Adrenal gland (tissue), 5 donors: ENCODE measurements around the gene CIPC.

ENCODE experiments used
- POLR2A ChIP-seq, 2 donors: fragments of 450-650 bp; IDR thresholded peaks; one replicate each; pipeline ENCODE4 v1.6.1; 2017; ENCODE audit warnings: antibody characterized with exemption in 2 of 2, mild to moderate bottlenecking in 2 of 2, moderate library complexity in 1 of 2
- TF ChIP-seq, protein P1 (sequence below), 6 experiments: fragments of 450-650 bp in 4 of 6; fragments of 200-600 bp in 2 of 6; sonication (generic) in 1 of 6; IDR thresholded peaks; 1 replicate in 5 of 6; 2 replicates in 1 of 6; pipeline versions ENCODE4 v1.5.1 to v1.8.0; 2016 to 2021; ENCODE audit warnings: antibody characterized with exemption in 6 of 6, mild to moderate bottlenecking in 2 of 6, moderate library complexity in 1 of 6
- donor health status: DM: no; HTN: no; CAD: no.

- TF ChIP-seq, protein P1, sequence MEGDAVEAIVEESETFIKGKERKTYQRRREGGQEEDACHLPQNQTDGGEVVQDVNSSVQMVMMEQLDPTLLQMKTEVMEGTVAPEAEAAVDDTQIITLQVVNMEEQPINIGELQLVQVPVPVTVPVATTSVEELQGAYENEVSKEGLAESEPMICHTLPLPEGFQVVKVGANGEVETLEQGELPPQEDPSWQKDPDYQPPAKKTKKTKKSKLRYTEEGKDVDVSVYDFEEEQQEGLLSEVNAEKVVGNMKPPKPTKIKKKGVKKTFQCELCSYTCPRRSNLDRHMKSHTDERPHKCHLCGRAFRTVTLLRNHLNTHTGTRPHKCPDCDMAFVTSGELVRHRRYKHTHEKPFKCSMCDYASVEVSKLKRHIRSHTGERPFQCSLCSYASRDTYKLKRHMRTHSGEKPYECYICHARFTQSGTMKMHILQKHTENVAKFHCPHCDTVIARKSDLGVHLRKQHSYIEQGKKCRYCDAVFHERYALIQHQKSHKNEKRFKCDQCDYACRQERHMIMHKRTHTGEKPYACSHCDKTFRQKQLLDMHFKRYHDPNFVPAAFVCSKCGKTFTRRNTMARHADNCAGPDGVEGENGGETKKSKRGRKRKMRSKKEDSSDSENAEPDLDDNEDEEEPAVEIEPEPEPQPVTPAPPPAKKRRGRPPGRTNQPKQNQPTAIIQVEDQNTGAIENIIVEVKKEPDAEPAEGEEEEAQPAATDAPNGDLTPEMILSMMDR (IDR thresholded peaks at IDR 0.05): no peak
- TF ChIP-seq POLR2A (IDR thresholded peaks at IDR 0.05): no peak
Measured at GRCh38 chr14:77133720-77134338, 35.8 kb downstream of the CIPC start.
